ENCODE results near the gene TRIM34.

DNA sequence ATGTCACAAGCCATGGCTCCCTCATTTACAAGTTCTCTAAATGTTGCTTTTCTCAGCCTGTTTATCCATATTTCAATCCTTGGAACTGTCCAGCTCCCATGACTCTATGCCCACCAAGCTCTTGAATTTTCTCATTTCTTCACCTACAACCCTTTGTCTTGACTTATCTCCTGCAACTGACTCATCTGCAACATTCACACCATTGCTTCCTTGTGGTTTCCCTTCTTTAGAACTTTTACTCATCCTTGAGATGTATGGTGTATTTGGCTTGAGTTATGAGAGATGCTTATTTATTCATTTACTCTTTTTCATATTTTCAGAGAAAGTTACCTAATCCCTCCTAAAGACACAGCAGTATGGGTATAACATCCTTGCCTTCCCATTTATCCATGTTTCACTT, 18.8 kb downstream of the TRIM34 start:
- TF ChIP-seq POLR2A (IDR thresholded peaks at IDR 0.05; ENCODE audit: low read depth, low read length) (no peak), POLR2AphosphoS5 (IDR thresholded peaks at IDR 0.05; ENCODE audit: low read depth, low read length) (no peak), TAF1 (IDR thresholded peaks at IDR 0.05; ENCODE audit: borderline replicate concordance, low read depth, low read length) (no peak)

Measured in GM12892 (cell line).